ENCODE data around the gene IGLL5. TPM values are rescaled to one million over a fixed set of nuclear protein-coding genes. Genes with fewer than 3 reads are reported as not detected.

Gene IGLL5
- total and polyA plus RNA-seq, 2 of the 13 experiments (the other 11 are each of a cell fraction or from before 2014, with no cell fraction given): not detected

DNA sequence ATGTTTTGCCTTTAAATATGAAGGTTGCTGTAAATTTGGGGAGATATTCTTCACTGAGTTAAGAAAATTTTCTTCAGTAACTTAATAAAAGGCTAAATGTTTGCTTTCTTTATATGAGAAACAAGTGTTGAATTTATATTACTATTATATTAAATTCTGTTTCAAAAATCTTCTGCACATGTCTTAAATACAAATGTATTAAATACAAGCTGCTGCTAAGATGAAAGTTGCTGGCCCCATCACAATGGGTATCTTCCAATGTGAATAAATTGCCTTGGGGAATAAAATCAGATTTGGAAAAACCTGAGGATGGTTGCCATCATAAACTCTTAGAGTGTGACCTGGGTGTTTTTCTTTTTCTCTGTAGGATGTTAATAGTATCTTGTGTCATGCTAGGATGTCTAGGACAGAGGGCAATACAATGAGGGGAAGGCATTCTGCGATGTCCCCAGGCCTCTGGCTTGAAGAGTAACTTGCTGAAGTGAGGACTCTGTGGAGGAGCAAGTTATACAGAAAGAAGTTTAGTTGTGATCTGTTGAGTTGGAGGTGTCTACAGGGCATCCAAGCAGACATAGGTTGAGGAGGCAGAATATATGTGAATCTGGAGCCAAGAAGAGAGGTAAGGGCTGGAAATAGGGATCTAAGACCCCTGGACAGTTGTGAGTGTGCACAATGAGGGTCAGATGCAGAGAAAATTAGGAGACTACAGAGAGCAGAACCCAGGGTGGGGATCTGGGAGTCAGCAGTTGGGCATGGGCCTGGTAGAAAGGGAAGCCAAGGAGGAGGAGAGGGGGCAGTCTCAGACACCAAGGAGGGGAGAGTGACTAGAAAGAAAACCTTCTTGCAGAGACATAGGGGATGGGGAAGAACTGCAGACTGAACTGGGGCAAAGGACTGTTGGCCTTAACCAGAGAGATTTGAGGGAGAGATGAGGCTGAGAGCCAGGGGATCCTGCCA lies 4.8 kb downstream of the IGLL5 start:
- Histone ChIP-seq H3K27me3 (ENCODE audit: control insufficient read depth in 1 of 2, insufficient read depth in 2 of 2, low read length in 2 of 2) (peaks cover 3 to 43% of the 10 kb centered on the region in 2 experiments; a peak in 4 of 5 replicates), H3K79me2 (ENCODE audit: insufficient read depth, low read length) (no peaks in the 10 kb centered on the region), H3K4me2 (ENCODE audit: low read depth, low read length) (no peak overlapping the region), H3K36me3 (replicated peaks in 1 of 2; ENCODE audit: control insufficient read depth in 1 of 2, insufficient read depth in 2 of 2, low read length in 2 of 2) (no peaks in the 10 kb centered on the region), H3K4me3 (replicated peaks in 1 of 3; ENCODE audit: insufficient read depth in 1 of 3, low read depth in 2 of 3, low read length in 3 of 3) (no peak overlapping the region), H3K27ac (ENCODE audit: extremely low read length, insufficient read depth, low read length) (no peak overlapping the region), H3K9me3 (ENCODE audit: low read length) (no peaks in the 10 kb centered on the region), H3K9ac (ENCODE audit: insufficient read depth, low read depth, low read length) (no peak overlapping the region), H3K4me1 (ENCODE audit: insufficient read depth, low read length) (no peaks in the 10 kb centered on the region), H2AFZ (ENCODE audit: low read length) (no peak overlapping the region), H4K20me1 (ENCODE audit: insufficient read depth, low read length) (no peaks in the 10 kb centered on the region)
- BruUV-seq (replicated peaks): no TSS peak
- CTCF ChIA-PET (ENCODE audit: low intra/inter-chr PET ratio, low total read pairs): no interaction called here
- 7% methylated on average over 1 of the region's 1 CpG for WGBS (ENCODE audit: low lambda C conversion rate)
- FAIRE-seq: no peak
- in situ Hi-C loops (cut with HindIII; ENCODE audit: extremely low pct_ligation_motif_present, low pct_unique_long_range_greater_than_20kb) (no loop called here), intact Hi-C loops (cut with micrococcal nuclease; ENCODE audit: unreplicated experiment) (no loop called here)
- no peak for DNase-seq (ENCODE audit: low spot score)
- POLR2A ChIA-PET: no interaction called here
- no peak for ATAC-seq
- no peak for TF ChIP-seq ZNF768 (CRISPR knock-in tag; IDR thresholded peaks at IDR 0.05)
- TF ChIP-seq ZBTB1 (CRISPR knock-in tag; IDR thresholded peaks at IDR 0.05; ENCODE audit: borderline replicate concordance): no peak
- TF ChIP-seq FOXK2 (IDR thresholded peaks at IDR 0.05): no peak
- TF ChIP-seq, protein P1, sequence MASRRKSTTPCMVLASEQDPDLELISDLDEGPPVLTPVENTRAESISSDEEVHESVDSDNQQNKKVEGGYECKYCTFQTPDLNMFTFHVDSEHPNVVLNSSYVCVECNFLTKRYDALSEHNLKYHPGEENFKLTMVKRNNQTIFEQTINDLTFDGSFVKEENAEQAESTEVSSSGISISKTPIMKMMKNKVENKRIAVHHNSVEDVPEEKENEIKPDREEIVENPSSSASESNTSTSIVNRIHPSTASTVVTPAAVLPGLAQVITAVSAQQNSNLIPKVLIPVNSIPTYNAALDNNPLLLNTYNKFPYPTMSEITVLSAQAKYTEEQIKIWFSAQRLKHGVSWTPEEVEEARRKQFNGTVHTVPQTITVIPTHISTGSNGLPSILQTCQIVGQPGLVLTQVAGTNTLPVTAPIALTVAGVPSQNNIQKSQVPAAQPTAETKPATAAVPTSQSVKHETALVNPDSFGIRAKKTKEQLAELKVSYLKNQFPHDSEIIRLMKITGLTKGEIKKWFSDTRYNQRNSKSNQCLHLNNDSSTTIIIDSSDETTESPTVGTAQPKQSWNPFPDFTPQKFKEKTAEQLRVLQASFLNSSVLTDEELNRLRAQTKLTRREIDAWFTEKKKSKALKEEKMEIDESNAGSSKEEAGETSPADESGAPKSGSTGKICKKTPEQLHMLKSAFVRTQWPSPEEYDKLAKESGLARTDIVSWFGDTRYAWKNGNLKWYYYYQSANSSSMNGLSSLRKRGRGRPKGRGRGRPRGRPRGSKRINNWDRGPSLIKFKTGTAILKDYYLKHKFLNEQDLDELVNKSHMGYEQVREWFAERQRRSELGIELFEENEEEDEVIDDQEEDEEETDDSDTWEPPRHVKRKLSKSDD (CRISPR knock-in tag; IDR thresholded peaks at IDR 0.05; ENCODE audit: low read depth): no peak
- no peak for TF ChIP-seq TCF12 (IDR thresholded peaks at IDR 0.05)
- no peak for TF ChIP-seq TCF12 (CRISPR knock-in tag; IDR thresholded peaks at IDR 0.05)
- no peak for TF ChIP-seq REL (CRISPR knock-in tag; conservative IDR thresholded peaks at IDR 0.05)
- no peak for TF ChIP-seq RCOR2 (CRISPR knock-in tag; IDR thresholded peaks at IDR 0.05)
- no peak for TF ChIP-seq ZNF678 (CRISPR knock-in tag; IDR thresholded peaks at IDR 0.05)
- TF ChIP-seq, protein P2, sequence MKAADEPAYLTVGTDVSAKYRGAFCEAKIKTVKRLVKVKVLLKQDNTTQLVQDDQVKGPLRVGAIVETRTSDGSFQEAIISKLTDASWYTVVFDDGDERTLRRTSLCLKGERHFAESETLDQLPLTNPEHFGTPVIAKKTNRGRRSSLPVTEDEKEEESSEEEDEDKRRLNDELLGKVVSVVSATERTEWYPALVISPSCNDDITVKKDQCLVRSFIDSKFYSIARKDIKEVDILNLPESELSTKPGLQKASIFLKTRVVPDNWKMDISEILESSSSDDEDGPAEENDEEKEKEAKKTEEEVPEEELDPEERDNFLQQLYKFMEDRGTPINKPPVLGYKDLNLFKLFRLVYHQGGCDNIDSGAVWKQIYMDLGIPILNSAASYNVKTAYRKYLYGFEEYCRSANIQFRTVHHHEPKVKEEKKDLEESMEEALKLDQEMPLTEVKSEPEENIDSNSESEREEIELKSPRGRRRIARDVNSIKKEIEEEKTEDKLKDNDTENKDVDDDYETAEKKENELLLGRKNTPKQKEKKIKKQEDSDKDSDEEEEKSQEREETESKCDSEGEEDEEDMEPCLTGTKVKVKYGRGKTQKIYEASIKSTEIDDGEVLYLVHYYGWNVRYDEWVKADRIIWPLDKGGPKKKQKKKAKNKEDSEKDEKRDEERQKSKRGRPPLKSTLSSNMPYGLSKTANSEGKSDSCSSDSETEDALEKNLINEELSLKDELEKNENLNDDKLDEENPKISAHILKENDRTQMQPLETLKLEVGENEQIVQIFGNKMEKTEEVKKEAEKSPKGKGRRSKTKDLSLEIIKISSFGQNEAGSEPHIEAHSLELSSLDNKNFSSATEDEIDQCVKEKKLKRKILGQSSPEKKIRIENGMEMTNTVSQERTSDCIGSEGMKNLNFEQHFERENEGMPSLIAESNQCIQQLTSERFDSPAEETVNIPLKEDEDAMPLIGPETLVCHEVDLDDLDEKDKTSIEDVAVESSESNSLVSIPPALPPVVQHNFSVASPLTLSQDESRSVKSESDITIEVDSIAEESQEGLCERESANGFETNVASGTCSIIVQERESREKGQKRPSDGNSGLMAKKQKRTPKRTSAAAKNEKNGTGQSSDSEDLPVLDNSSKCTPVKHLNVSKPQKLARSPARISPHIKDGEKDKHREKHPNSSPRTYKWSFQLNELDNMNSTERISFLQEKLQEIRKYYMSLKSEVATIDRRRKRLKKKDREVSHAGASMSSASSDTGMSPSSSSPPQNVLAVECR (CRISPR knock-in tag; IDR thresholded peaks at IDR 0.05; ENCODE audit: borderline replicate concordance): no peak
- TF ChIP-seq, protein P3, sequence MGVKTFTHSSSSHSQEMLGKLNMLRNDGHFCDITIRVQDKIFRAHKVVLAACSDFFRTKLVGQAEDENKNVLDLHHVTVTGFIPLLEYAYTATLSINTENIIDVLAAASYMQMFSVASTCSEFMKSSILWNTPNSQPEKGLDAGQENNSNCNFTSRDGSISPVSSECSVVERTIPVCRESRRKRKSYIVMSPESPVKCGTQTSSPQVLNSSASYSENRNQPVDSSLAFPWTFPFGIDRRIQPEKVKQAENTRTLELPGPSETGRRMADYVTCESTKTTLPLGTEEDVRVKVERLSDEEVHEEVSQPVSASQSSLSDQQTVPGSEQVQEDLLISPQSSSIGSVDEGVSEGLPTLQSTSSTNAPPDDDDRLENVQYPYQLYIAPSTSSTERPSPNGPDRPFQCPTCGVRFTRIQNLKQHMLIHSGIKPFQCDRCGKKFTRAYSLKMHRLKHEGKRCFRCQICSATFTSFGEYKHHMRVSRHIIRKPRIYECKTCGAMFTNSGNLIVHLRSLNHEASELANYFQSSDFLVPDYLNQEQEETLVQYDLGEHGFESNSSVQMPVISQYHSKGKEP (CRISPR knock-in tag; IDR thresholded peaks at IDR 0.05): no peak
- no peak for TF ChIP-seq REPIN1 (CRISPR knock-in tag; IDR thresholded peaks at IDR 0.05; ENCODE audit: borderline replicate concordance, low read depth)
- TF ChIP-seq HHEX (CRISPR knock-in tag; IDR thresholded peaks at IDR 0.05): no peak
- TF ChIP-seq, protein P4, sequence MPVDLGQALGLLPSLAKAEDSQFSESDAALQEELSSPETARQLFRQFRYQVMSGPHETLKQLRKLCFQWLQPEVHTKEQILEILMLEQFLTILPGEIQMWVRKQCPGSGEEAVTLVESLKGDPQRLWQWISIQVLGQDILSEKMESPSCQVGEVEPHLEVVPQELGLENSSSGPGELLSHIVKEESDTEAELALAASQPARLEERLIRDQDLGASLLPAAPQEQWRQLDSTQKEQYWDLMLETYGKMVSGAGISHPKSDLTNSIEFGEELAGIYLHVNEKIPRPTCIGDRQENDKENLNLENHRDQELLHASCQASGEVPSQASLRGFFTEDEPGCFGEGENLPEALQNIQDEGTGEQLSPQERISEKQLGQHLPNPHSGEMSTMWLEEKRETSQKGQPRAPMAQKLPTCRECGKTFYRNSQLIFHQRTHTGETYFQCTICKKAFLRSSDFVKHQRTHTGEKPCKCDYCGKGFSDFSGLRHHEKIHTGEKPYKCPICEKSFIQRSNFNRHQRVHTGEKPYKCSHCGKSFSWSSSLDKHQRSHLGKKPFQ (CRISPR knock-in tag; IDR thresholded peaks at IDR 0.05; ENCODE audit: insufficient replicate concordance): no peak
